ENCODE data around the gene EYA3. TPM values are rescaled to one million over a fixed set of nuclear protein-coding genes. Genes with fewer than 3 reads are reported as not detected.

Gene EYA3
- total RNA-seq, 1 experiment from 2014 or later: 32.7 TPM

- no peak overlapping the region for H3K56ac ChIP-seq (ENCODE audit: insufficient read length, low read depth, low read length)
- Mint-ChIP-seq H3K4me3 (peak overlapping the region; percentile 86 to 91), H3K27ac (peak overlapping the region in 2 of 3 experiments; percentile 96 to 97; a peak in 3 of 7 replicates), H3K9me3 (no peaks in the 10 kb centered on the region; a peak in 1 of 5 replicates), H3K4me1 (peaks cover 60 to 63% of the 10 kb centered on the region in 2 experiments), H3K36me3 (ENCODE audit: insufficient read depth in 1 of 3, low read depth in 3 of 3) (peaks cover 0 to 11% (median 9%) of the 10 kb centered on the region in 3 experiments; a peak in 5 of 7 replicates), H3K27me3 (ENCODE audit: low read depth) (peaks cover 2% of the 10 kb centered on the region; the same call in 1 of the 2 replicates)
- no peak overlapping the region for H3K18ac ChIP-seq (ENCODE audit: insufficient read length, low read depth, low read length)
- H3K14ac ChIP-seq (ENCODE audit: insufficient read depth, low read length): no peak overlapping the region
- TF ChIP-seq CTCF (conservative IDR thresholded peaks at IDR 0.05): no peak
- no peak overlapping the region for H3K9ac ChIP-seq (ENCODE audit: extremely low read depth, insufficient read length, low read length)
- H2BK120ac ChIP-seq (ENCODE audit: low read depth, low read length, poor library complexity, severe bottlenecking): no peak overlapping the region
- H3K27ac ChIP-seq (ENCODE audit: insufficient read length, low read depth, low read length): no peak overlapping the region
- no peak overlapping the region for H4K5ac ChIP-seq (ENCODE audit: insufficient read length, low read depth, low read length)
- no peaks in the 10 kb centered on the region for H4K20me1 ChIP-seq (ENCODE audit: control insufficient read depth, insufficient read depth, insufficient read length)
- peak overlapping the region; percentile 91 for H3K4me2 ChIP-seq (ENCODE audit: insufficient read depth, insufficient read length, low read length)
- H2BK15ac ChIP-seq (ENCODE audit: low read depth, low read length): no peak overlapping the region
- no peak overlapping the region for H4K8ac ChIP-seq (replicated peaks; ENCODE audit: insufficient read length, low read depth, low read length)
- H3K27me3 ChIP-seq (ENCODE audit: insufficient read depth, low read length): no peaks in the 10 kb centered on the region
- peaks cover 11% of the 10 kb centered on the region; the same call in 1 of the 2 replicates for H3K4me1 ChIP-seq (ENCODE audit: insufficient read depth, low read length)
- peaks cover 4% of the 10 kb centered on the region for H3K79me1 ChIP-seq (ENCODE audit: insufficient read depth, low read depth, low read length, poor library complexity, severe bottlenecking)
- no peak overlapping the region for H2BK20ac ChIP-seq (ENCODE audit: low read depth, low read length, poor library complexity, severe bottlenecking)
- DNase-seq: no peak
- no peak overlapping the region for H2AK5ac ChIP-seq (ENCODE audit: insufficient read length, low read length)
- no peak overlapping the region for H3K4ac ChIP-seq (ENCODE audit: low read depth, low read length)
- no peak overlapping the region for H2AFZ ChIP-seq (ENCODE audit: low read length)
- no peak overlapping the region for H2BK5ac ChIP-seq (ENCODE audit: insufficient read length, low read length)
- H4K91ac ChIP-seq (ENCODE audit: insufficient read length, low read depth, low read length): no peak overlapping the region
- H3K9me3 ChIP-seq (ENCODE audit: control insufficient read depth, low read depth, low read length): no peaks in the 10 kb centered on the region
- H3K23ac ChIP-seq (ENCODE audit: insufficient read length, low read depth, low read length): no peak overlapping the region
- peaks cover 2% of the 10 kb centered on the region; the same call in 1 of the 2 replicates for H3K79me2 ChIP-seq (ENCODE audit: insufficient read depth, low read length)
- WGBS (ENCODE audit: extremely low coverage, insufficient read length, low lambda C conversion rate): no CpG with 5 or more reads among the region's 5 CpGs
- no peak overlapping the region for H2BK12ac ChIP-seq (ENCODE audit: insufficient read length, low read depth, low read length)
- H3T11ph ChIP-seq (ENCODE audit: low read length): no peak overlapping the region
- peaks cover 15% of the 10 kb centered on the region for H3K23me2 ChIP-seq (ENCODE audit: insufficient read length, low read depth, low read length, poor library complexity, severe bottlenecking)
Measured at GRCh38 chr1:27936370-27936769, 152.0 kb downstream of the EYA3 start.

Data from H9 (cell line).